Trophoblast cell (in vitro differentiated cells and primary cell): ENCODE results near the gene CASP8AP2.

Source experiments
- DNase-seq, 2 donors: peaks; one replicate each; pipeline ENCODE4 v3.0.0-alpha.2; 2016
- H2AFZ ChIP-seq: 2 replicates; pipeline ENCODE4 v1.6.1; 2013; ENCODE audit warnings: low read length, moderate library complexity, mild to moderate bottlenecking; ENCODE audit not compliant: insufficient read depth, poor library complexity
- H2AK5ac ChIP-seq: 2 replicates; pipeline ENCODE4 v1.6.1; 2013; ENCODE audit warnings: mild to moderate bottlenecking, low read length
- H2BK120ac ChIP-seq: 2 replicates; pipeline ENCODE4 v1.6.1; 2013; ENCODE audit warnings: low read length, mild to moderate bottlenecking, moderate library complexity; ENCODE audit not compliant: insufficient read depth, poor library complexity
- H2BK12ac ChIP-seq: 2 replicates; pipeline ENCODE4 v1.6.1; 2013; ENCODE audit warnings: mild to moderate bottlenecking, low read length, moderate library complexity
- H2BK5ac ChIP-seq: 2 replicates; pipeline ENCODE4 v1.6.1; 2013; ENCODE audit warnings: low read length, low read depth, moderate library complexity, mild to moderate bottlenecking; ENCODE audit not compliant: poor library complexity
- H3K14ac ChIP-seq: 2 replicates; pipeline ENCODE4 v1.6.1; 2013; ENCODE audit warnings: mild to moderate bottlenecking, low read length
- H3K18ac ChIP-seq: 2 replicates; pipeline ENCODE4 v1.6.1; 2013; ENCODE audit warnings: mild to moderate bottlenecking, low read length
- H3K23ac ChIP-seq: 2 replicates; pipeline ENCODE4 v1.6.1; 2013; ENCODE audit warnings: low read length
- H3K27ac ChIP-seq: 2 replicates; pipeline ENCODE4 v1.5.1; 2013; ENCODE audit warnings: low read depth, mild to moderate bottlenecking, inconsistent platforms, low read length, moderate library complexity
- H3K27me3 ChIP-seq: 2 replicates; pipeline ENCODE4 v1.6.1; 2013; ENCODE audit warnings: inconsistent platforms, mild to moderate bottlenecking, low read length, moderate library complexity; ENCODE audit not compliant: insufficient read depth
- H3K36me3 ChIP-seq, 2 experiments: 1 replicate in 1 of 2; 2 replicates in 1 of 2; pipeline ENCODE4 v1.6.1; 2013; ENCODE audit warnings: low read length in 2 of 2, mild to moderate bottlenecking in 2 of 2, moderate library complexity in 1 of 2; ENCODE audit not compliant: insufficient read depth in 2 of 2, control insufficient read depth in 1 of 2
- H3K4ac ChIP-seq: 2 replicates; pipeline ENCODE4 v1.6.1; 2013; ENCODE audit warnings: low read depth, mild to moderate bottlenecking, low read length, moderate library complexity
- H3K4me1 ChIP-seq, 2 experiments: 1 replicate in 1 of 2; 2 replicates in 1 of 2; pipeline ENCODE4 v1.6.1; 2013; ENCODE audit warnings: low read length in 2 of 2, mild to moderate bottlenecking in 2 of 2, moderate library complexity in 1 of 2; ENCODE audit not compliant: insufficient read depth in 2 of 2, control insufficient read depth in 1 of 2
- H3K4me2 ChIP-seq: 2 replicates; pipeline ENCODE4 v1.6.1; 2013; ENCODE audit warnings: inconsistent platforms, mild to moderate bottlenecking, low read length, moderate library complexity
- H3K4me3 ChIP-seq: 2 replicates; pipeline ENCODE4 v1.5.1; 2013; ENCODE audit warnings: mild to moderate bottlenecking, low read depth, low read length, inconsistent platforms
- H3K79me1 ChIP-seq: one replicate; pipeline ENCODE4 v1.6.1; 2013; ENCODE audit warnings: low read length
- H3K79me2 ChIP-seq: 2 replicates; pipeline ENCODE4 v1.6.1; 2013; ENCODE audit warnings: low read length, mild to moderate bottlenecking; ENCODE audit not compliant: control insufficient read depth, insufficient read depth, poor library complexity
- H3K9ac ChIP-seq: 2 replicates; pipeline ENCODE4 v1.6.1; 2013; ENCODE audit warnings: mild to moderate bottlenecking, low read length
- H3K9me3 ChIP-seq: 2 replicates; pipeline ENCODE4 v1.6.1; 2013; ENCODE audit warnings: low read depth, mild to moderate bottlenecking, control low read depth, inconsistent platforms, low read length; ENCODE audit not compliant: insufficient read depth
- H4K12ac ChIP-seq: 2 replicates; pipeline ENCODE4 v1.6.1; 2013; ENCODE audit warnings: low read depth, mild to moderate bottlenecking, low read length, moderate library complexity
- H4K8ac ChIP-seq: 2 replicates; pipeline ENCODE4 v1.6.1; 2013; ENCODE audit warnings: low read depth, mild to moderate bottlenecking, low read length, moderate library complexity
- H4K91ac ChIP-seq: one replicate; pipeline ENCODE4 v1.6.1; 2013; ENCODE audit warnings: low read depth, mild to moderate bottlenecking, low read length, moderate library complexity
- WGBS: extraction: QIAGEN DNeasy Blood & Tissue Kit; methylation state at CpG from one replicate; pipeline ENCODE4 v1.1.7; 2013; ENCODE audit warnings: missing lambda C conversion rate; ENCODE audit not compliant: insufficient read length, insufficient coverage; ENCODE audit errors: extremely low coverage; 5-methylcytosine and 5-hydroxymethylcytosine counted together

The CASP8AP2 gene

DNA sequence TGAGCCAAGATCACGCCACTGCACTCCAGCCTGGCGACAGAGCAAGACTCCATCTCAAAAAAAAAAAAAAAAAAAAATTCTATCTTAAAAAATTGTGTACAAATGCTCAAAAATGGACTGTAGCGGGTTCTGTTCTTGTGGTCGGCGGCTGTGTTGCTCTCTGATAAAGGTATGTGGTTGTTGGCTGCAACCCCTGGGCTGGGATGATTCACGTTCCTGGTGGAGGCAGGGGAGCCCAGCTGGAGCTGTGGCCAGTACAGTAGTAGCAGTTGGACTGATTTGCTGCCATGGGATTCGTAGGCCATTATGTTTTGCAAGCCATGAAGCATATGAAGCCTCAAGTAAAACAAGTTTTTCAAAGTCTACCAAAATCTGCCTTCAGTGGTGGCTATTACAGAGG lies 32.4 kb upstream of the CASP8AP2 start:
- H2BK12ac ChIP-seq = no peak overlapping the region
- no peak overlapping the region for H4K91ac ChIP-seq
- H3K79me2 ChIP-seq = no peaks in the 10 kb centered on the region
- no peak overlapping the region for H3K27ac ChIP-seq
- H3K4me3 ChIP-seq = no peak overlapping the region
- no peak overlapping the region for H2BK120ac ChIP-seq
- no peak overlapping the region for H4K12ac ChIP-seq
- H3K4ac ChIP-seq = no peak overlapping the region
- no peak overlapping the region for H4K8ac ChIP-seq
- H3K4me2 ChIP-seq = no peak overlapping the region
- no peaks in the 10 kb centered on the region for H3K9me3 ChIP-seq
- no peak overlapping the region for H3K9ac ChIP-seq
- H2AK5ac ChIP-seq = no peak overlapping the region
- no peaks in the 10 kb centered on the region for H3K79me1 ChIP-seq
- H3K4me1 ChIP-seq = no peaks in the 10 kb centered on the region
- H3K18ac ChIP-seq = no peak overlapping the region
- DNase-seq = no peak
- no peak overlapping the region for H3K14ac ChIP-seq
- H2AFZ ChIP-seq = no peak overlapping the region
- H3K27me3 ChIP-seq = no peaks in the 10 kb centered on the region
- H2BK5ac ChIP-seq = no peak overlapping the region
- peaks cover 7 to 9% of the 10 kb centered on the region in 2 experiments for H3K36me3 ChIP-seq
- H3K23ac ChIP-seq = no peak overlapping the region
- no CpG with 5 or more reads among the region's 7 CpGs for WGBS

DNA sequence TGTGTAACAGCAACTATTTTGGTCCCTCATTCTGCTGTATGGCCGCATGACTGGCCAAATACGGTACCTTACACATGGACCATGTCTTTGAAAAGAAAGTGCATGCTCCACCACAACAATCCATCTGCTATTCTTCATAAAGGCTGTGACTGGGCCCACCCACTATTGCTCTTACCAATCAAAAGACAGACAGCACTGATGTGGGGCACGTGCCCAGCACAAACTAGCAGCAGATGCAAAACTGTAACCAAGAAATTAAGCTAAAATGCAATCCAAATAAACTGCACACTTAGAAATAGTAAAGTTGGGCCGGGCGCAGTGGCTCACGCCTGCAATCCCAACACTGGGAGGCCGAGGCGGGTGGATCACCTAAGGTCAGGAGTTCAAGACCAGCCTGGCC lies 30.6 kb upstream of the CASP8AP2 start:
- peaks cover 2 to 3% of the 10 kb centered on the region in 2 experiments for H3K36me3 ChIP-seq
- H2BK12ac ChIP-seq = no peak overlapping the region
- no peak overlapping the region for H3K27ac ChIP-seq
- no peak overlapping the region for H2AK5ac ChIP-seq
- H3K9me3 ChIP-seq = no peaks in the 10 kb centered on the region
- no CpG with 5 or more reads among the region's 8 CpGs for WGBS
- H3K79me2 ChIP-seq = no peaks in the 10 kb centered on the region
- H3K4ac ChIP-seq = no peak overlapping the region
- H3K4me3 ChIP-seq = no peak overlapping the region
- no peak overlapping the region for H3K9ac ChIP-seq
- no peak overlapping the region for H4K12ac ChIP-seq
- no peaks in the 10 kb centered on the region for H3K4me1 ChIP-seq
- no peak overlapping the region for H2BK120ac ChIP-seq
- H3K79me1 ChIP-seq = no peaks in the 10 kb centered on the region
- H3K4me2 ChIP-seq = no peak overlapping the region
- H3K18ac ChIP-seq = no peak overlapping the region
- no peak overlapping the region for H4K91ac ChIP-seq
- DNase-seq = no peak
- H3K23ac ChIP-seq = no peak overlapping the region
- H3K14ac ChIP-seq = no peak overlapping the region
- H2BK5ac ChIP-seq = no peak overlapping the region
- no peak overlapping the region for H4K8ac ChIP-seq
- no peak overlapping the region for H2AFZ ChIP-seq
- H3K27me3 ChIP-seq = no peaks in the 10 kb centered on the region

DNA sequence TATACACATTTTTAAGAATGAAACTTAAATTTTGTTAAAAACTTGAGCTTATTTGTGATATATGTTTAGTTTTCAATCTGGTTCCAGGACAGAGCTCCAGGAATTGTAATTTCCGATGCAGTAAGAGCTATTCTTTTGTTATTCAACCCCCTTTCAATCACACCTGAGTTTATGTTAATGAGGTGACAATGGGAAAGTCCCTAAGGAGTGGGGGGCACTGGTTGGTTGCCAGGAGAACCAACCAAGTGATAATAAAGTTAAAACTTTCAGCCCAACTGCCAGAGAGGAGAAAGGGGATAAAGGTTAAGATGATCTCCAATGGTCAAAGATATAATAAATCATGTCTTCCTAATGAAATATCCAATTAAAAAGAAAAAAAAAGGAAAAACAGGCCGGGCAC lies 29.9 kb upstream of the CASP8AP2 start:
- no CpG with 5 or more reads among the region's 2 CpGs for WGBS

DNA sequence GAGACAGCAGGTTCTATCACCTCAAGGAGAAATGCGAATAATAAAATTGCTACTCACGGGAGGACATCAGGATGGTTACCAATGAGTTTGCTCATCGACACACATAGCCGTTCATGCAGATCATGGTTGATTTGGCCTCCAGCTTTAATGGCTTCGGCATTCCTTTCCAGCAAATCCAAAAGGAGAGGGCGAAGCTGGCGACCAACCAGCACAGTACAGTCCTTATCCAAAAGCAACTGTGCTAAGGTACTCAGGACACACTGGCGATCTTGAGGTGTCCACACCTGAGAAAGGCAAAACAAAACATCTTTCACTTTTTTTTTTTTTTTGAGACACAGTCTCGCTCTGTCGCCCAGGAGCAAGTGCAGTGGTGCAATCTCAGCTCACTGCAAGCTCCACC lies 26.4 kb upstream of the CASP8AP2 start:
- no CpG with 5 or more reads among the region's 10 CpGs for WGBS
- no peak for DNase-seq
- H4K91ac ChIP-seq = no peak overlapping the region

More for the DNA sequence above, 29.9 kb upstream of the CASP8AP2 start:
- no peak overlapping the region for H3K9ac ChIP-seq
- H3K4me1 ChIP-seq = no peaks in the 10 kb centered on the region
- no peak overlapping the region for H4K12ac ChIP-seq
- no peaks in the 10 kb centered on the region for H3K79me1 ChIP-seq
- no peak overlapping the region for H3K4me2 ChIP-seq
- no peaks in the 10 kb centered on the region for H3K79me2 ChIP-seq
- DNase-seq = no peak
- H3K23ac ChIP-seq = no peak overlapping the region
- no peak overlapping the region for H3K4me3 ChIP-seq
- H2BK5ac ChIP-seq = no peak overlapping the region
- no peaks in the 10 kb centered on the region for H3K9me3 ChIP-seq
- H2BK12ac ChIP-seq = no peak overlapping the region
- H3K18ac ChIP-seq = no peak overlapping the region
- no peak overlapping the region for H2AK5ac ChIP-seq
- H3K4ac ChIP-seq = no peak overlapping the region
- H4K91ac ChIP-seq = no peak overlapping the region
- H3K27ac ChIP-seq = no peak overlapping the region
- no peak overlapping the region for H2BK120ac ChIP-seq
- H3K27me3 ChIP-seq = no peaks in the 10 kb centered on the region
- H3K14ac ChIP-seq = no peak overlapping the region
- no peak overlapping the region for H2AFZ ChIP-seq
- H4K8ac ChIP-seq = no peak overlapping the region
- H3K36me3 ChIP-seq = peaks cover 0 to 2% of the 10 kb centered on the region in 2 experiments

More for the DNA sequence above, 26.4 kb upstream of the CASP8AP2 start:
- Histone ChIP-seq H3K18ac (no peak overlapping the region), H3K23ac (no peak overlapping the region), H3K9ac (no peak overlapping the region), H3K36me3 (no peaks in the 10 kb centered on the region), H3K27me3 (no peaks in the 10 kb centered on the region), H4K12ac (no peak overlapping the region), H3K4me3 (no peak overlapping the region), H3K4ac (no peak overlapping the region), H3K27ac (no peak overlapping the region), H3K14ac (no peak overlapping the region), H4K8ac (no peak overlapping the region), H3K79me2 (peaks cover 2% of the 10 kb centered on the region), H3K9me3 (no peaks in the 10 kb centered on the region), H3K4me1 (no peaks in the 10 kb centered on the region), H2AK5ac (no peak overlapping the region), H3K79me1 (no peaks in the 10 kb centered on the region), H2BK120ac (no peak overlapping the region), H2AFZ (no peak overlapping the region), H3K4me2 (no peak overlapping the region), H2BK5ac (no peak overlapping the region), H2BK12ac (no peak overlapping the region)
